Choroid plexus epithelial cell (primary cell): ENCODE data around the gene PCK2.

Source experiments
- DNase-seq: peaks from one replicate; pipeline ENCODE4 v3.0.0-alpha.2; 2010; ENCODE audit warnings: low read depth
- H3K4me3 ChIP-seq: 2 replicates; pipeline ENCODE4 v1.5.1; 2011; ENCODE audit warnings: low read depth, mild to moderate bottlenecking, control low read depth, low read length, moderate library complexity
- TF ChIP-seq, protein P1 (sequence below): conservative IDR thresholded peaks from 2 replicates; pipeline ENCODE4 v1.5.1; 2011; ENCODE audit warnings: low read depth, mild to moderate bottlenecking, control low read depth, inconsistent platforms, low read length, moderate library complexity

The PCK2 gene

GRCh38 chr14:24122416-24122815 lies 28.3 kb downstream of the PCK2 start:
- H3K4me3 ChIP-seq: no peak overlapping the region
- TF ChIP-seq, protein P1, sequence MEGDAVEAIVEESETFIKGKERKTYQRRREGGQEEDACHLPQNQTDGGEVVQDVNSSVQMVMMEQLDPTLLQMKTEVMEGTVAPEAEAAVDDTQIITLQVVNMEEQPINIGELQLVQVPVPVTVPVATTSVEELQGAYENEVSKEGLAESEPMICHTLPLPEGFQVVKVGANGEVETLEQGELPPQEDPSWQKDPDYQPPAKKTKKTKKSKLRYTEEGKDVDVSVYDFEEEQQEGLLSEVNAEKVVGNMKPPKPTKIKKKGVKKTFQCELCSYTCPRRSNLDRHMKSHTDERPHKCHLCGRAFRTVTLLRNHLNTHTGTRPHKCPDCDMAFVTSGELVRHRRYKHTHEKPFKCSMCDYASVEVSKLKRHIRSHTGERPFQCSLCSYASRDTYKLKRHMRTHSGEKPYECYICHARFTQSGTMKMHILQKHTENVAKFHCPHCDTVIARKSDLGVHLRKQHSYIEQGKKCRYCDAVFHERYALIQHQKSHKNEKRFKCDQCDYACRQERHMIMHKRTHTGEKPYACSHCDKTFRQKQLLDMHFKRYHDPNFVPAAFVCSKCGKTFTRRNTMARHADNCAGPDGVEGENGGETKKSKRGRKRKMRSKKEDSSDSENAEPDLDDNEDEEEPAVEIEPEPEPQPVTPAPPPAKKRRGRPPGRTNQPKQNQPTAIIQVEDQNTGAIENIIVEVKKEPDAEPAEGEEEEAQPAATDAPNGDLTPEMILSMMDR: no peak
- no peak for DNase-seq

DNA sequence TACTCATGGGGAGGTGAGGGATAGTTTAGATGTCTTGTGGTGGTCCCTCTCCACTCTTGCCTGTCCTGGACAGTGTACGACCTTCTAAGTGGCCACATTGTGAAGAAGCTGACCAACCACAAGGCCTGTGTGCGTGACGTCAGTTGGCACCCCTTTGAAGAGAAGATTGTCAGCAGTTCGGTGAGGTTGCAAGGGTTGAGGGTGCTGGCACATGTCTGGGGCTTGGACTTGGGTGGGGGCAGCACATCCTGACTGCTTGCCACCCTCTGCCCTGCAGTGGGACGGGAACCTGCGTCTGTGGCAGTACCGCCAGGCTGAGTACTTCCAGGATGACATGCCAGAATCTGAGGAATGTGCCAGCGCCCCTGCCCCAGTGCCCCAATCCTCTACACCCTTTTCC lies 28.8 kb downstream of the PCK2 start:
- no peak overlapping the region for H3K4me3 ChIP-seq
- TF ChIP-seq, protein P1: no peak
- DNase-seq: no peak

- TF ChIP-seq, protein P1: no peak
- H3K4me3 ChIP-seq: no peak overlapping the region
- no peak for DNase-seq
Observed at GRCh38 chr14:24123424-24124417, 29.6 kb downstream of the PCK2 start.

DNA sequence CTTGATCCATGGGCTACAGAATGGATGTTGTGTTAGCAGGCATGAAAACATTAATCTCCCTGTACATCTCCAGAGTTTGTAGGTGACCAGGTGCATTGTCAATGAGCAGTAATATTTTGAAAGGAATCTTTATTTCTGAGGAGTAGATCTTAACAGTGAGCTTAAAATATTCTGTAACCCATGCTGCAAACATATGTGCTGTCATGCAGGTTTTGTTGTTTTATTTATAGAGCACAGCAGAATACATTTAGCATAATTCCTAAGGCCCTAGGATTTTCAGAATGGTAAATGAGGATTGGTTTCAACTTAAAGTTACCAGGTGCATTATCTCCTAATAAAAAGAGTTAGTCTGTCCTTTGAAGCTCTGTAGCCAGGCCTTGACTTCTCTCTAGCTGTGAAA lies 32.8 kb downstream of the PCK2 start:
- TF ChIP-seq, protein P1: no peak

DNA sequence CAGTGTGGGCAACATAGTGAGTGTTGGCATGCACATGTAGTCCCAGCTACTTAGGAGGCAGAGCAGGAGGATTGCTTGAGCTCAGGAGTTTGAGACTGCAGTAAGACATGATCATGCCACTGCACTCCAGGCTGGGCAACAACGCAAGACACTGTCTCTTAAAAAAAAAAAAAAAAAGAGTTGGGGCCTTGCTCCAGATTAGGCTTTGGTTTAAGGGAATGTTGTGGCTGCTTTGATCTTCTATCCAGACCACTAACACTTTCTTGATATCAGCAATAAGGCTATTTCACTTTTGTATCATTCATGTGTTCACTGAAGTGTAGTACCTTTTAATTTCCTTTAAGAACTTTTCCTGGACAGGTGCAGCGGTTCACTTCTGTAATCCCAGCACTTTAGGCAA lies 33.6 kb downstream of the PCK2 start:
- no peak overlapping the region for H3K4me3 ChIP-seq
- no peak for DNase-seq
- TF ChIP-seq, protein P1: no peak

More for the DNA sequence above, 32.8 kb downstream of the PCK2 start:
- H3K4me3 ChIP-seq: no peak overlapping the region
- DNase-seq: no peak

DNA sequence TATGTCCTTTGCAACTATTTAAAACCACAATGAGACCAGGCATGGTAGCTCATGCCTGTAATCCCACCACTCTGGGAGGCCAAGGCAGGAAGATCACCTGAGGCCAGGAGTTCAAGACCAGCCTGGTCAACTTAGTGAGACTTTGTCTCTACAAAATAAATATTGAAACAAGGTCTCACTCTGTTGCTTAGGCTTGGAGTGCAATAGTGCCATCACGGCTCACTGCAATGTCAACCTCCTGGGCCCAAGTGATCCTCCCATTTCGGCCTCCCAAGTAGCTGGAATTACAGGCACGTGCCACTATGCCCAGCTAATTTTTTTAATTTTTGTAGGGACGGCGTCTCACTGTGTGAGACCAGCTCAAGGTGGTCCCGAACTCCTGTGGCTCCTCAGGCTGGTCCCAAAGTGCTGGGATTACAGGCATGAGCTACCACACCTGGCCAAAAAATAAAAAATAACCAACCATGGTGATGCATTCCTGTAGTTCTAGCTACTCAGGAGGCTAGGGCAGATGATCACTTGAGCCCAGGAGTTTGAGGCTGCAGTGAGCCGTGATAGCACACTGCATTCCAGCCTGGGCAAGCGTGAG lies 35.4 kb downstream of the PCK2 start:
- TF ChIP-seq, protein P1: no peak
- DNase-seq: no peak
- no peak overlapping the region for H3K4me3 ChIP-seq
